Ishikawa (cell line): ENCODE results near the gene NRXN3.

Source experiments
- CEBPB ChIP-seq: IDR thresholded peaks from 2 replicates; pipeline ENCODE4 v1.6.1; 2012
- CREB1 ChIP-seq: IDR thresholded peaks from 2 replicates; pipeline ENCODE4 v1.6.1; 2012; ENCODE audit warnings: low read depth
- EGR1 ChIP-seq: IDR thresholded peaks from 2 replicates; pipeline ENCODE4 v1.6.1; 2012
- EP300 ChIP-seq: IDR thresholded peaks from 2 replicates; pipeline ENCODE4 v1.6.1; 2012; ENCODE audit warnings: borderline replicate concordance
- FOXM1 ChIP-seq: IDR thresholded peaks from 2 replicates; pipeline ENCODE4 v1.6.1; 2012; ENCODE audit warnings: low read depth, borderline replicate concordance
- NFIC ChIP-seq: IDR thresholded peaks from 2 replicates; pipeline ENCODE4 v1.6.1; 2012
- RAD21 ChIP-seq: IDR thresholded peaks from 2 replicates; pipeline ENCODE4 v1.6.1; 2012; ENCODE audit warnings: low read depth
- TAF1 ChIP-seq: IDR thresholded peaks from 2 replicates; pipeline ENCODE4 v1.6.1; 2012; ENCODE audit warnings: low read depth, mild to moderate bottlenecking
- TCF12 ChIP-seq: IDR thresholded peaks from 2 replicates; pipeline ENCODE4 v1.6.1; 2012; ENCODE audit warnings: low read depth
- TEAD4 ChIP-seq: IDR thresholded peaks from 2 replicates; pipeline ENCODE4 v1.6.1; 2012
- YY1 ChIP-seq: IDR thresholded peaks from 2 replicates; pipeline ENCODE4 v1.6.1; 2012; ENCODE audit warnings: low read depth
- ZBTB7A ChIP-seq: IDR thresholded peaks from 2 replicates; pipeline ENCODE4 v1.6.1; 2012; ENCODE audit warnings: low read depth
- TF ChIP-seq, protein P1 (sequence below): IDR thresholded peaks from 2 replicates; pipeline ENCODE4 v1.6.1; 2012; ENCODE audit warnings: low read depth, mild to moderate bottlenecking
- TF ChIP-seq, protein P2 (sequence below): IDR thresholded peaks from 2 replicates; pipeline ENCODE4 v1.6.1; 2012
- TF ChIP-seq, protein P3 (sequence below): IDR thresholded peaks from 2 replicates; pipeline ENCODE4 v1.6.1; 2012

Gene NRXN3

DNA sequence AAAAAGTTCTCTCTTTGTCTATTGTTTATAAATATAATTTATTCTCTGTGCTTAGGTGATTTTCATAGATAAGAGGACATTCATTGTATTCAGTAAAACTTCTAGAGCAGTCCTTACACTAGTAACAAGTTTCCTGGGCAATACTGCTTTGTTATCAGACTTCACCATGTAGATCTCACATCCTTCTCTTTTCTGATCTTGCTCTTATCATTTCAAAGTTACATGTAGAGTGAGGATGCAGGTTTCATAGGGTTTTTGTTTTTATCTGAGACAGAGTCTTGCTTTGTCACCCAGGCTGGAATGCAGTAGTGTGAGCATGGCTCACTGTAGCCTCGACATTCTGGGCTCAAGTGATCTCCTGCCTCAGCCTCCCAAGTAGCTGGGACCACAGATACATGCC is 1251.6 kb downstream of the NRXN3 start:
- no peak for TF ChIP-seq CEBPB
- TF ChIP-seq TEAD4, result no peak
- TF ChIP-seq TCF12, result no peak
- TF ChIP-seq TAF1, result no peak
- TF ChIP-seq NFIC, result no peak
- TF ChIP-seq YY1, result no peak

DNA sequence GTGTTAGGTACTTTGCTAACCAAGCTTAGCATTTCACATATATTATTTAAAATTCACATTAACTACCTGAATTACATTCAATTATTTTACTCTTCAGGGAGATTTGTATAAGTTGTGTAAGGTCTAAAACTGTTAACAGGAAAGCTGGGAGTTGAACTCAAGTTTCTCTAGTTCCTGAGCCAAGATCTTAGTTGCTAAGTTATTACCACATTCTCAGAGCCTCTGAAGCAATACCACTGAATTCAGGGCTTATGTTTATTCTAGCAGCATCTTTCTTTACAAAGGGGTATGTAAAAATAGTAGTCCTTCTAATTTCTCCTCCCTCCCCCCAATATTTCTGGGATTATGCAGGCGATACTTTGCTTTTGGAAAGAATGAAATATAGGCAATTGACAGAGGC is 1254.3 kb downstream of the NRXN3 start:
- TF ChIP-seq NFIC (no peak), TCF12 (no peak), CREB1 (no peak), TEAD4 (no peak), FOXM1 (no peak), RAD21 (no peak), ZBTB7A (no peak), CEBPB (no peak), YY1 (no peak), EGR1 (no peak), EP300 (no peak), TAF1 (no peak)
- TF ChIP-seq, protein P1, sequence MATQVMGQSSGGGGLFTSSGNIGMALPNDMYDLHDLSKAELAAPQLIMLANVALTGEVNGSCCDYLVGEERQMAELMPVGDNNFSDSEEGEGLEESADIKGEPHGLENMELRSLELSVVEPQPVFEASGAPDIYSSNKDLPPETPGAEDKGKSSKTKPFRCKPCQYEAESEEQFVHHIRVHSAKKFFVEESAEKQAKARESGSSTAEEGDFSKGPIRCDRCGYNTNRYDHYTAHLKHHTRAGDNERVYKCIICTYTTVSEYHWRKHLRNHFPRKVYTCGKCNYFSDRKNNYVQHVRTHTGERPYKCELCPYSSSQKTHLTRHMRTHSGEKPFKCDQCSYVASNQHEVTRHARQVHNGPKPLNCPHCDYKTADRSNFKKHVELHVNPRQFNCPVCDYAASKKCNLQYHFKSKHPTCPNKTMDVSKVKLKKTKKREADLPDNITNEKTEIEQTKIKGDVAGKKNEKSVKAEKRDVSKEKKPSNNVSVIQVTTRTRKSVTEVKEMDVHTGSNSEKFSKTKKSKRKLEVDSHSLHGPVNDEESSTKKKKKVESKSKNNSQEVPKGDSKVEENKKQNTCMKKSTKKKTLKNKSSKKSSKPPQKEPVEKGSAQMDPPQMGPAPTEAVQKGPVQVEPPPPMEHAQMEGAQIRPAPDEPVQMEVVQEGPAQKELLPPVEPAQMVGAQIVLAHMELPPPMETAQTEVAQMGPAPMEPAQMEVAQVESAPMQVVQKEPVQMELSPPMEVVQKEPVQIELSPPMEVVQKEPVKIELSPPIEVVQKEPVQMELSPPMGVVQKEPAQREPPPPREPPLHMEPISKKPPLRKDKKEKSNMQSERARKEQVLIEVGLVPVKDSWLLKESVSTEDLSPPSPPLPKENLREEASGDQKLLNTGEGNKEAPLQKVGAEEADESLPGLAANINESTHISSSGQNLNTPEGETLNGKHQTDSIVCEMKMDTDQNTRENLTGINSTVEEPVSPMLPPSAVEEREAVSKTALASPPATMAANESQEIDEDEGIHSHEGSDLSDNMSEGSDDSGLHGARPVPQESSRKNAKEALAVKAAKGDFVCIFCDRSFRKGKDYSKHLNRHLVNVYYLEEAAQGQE, result no peak
- TF ChIP-seq, protein P2, sequence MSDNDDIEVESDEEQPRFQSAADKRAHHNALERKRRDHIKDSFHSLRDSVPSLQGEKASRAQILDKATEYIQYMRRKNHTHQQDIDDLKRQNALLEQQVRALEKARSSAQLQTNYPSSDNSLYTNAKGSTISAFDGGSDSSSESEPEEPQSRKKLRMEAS, result no peak
- TF ChIP-seq, protein P3, sequence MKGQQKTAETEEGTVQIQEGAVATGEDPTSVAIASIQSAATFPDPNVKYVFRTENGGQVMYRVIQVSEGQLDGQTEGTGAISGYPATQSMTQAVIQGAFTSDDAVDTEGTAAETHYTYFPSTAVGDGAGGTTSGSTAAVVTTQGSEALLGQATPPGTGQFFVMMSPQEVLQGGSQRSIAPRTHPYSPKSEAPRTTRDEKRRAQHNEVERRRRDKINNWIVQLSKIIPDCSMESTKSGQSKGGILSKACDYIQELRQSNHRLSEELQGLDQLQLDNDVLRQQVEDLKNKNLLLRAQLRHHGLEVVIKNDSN, result no peak

DNA sequence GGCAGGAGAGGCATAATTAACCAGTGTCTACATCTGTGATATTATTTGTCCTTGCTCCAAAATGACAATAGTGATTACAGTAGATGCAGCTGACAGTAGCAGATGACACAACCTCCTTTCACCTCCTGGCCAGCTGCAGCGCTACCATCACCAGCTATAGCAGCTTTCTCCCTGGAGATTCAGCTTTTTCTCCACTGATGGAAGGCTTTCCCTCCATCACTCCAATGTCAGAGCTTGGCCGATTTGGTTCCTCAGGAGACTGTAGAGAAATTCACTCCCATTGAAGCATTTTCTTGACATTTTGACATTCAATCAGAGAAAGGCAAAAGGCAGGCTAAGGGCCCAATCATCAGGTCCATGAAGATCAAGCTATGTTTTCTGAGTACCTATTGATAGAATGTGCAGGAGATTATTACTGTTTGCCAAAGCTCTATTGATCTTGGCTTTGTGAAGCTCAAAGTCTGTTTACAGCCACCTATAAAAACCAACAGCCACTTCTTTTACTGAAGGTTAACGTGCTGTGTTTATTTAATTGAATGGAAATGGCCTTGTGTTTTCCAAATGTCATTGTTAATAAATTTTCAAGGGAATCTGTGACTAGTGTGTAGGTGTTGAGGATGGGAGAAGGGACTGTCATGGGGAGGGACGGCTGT is 1256.1 kb downstream of the NRXN3 start:
- TF ChIP-seq NFIC (no peak), TCF12 (no peak), RAD21 (no peak), ZBTB7A (no peak), CEBPB (no peak), EGR1 (no peak), YY1 (no peak), FOXM1 (no peak), EP300 (no peak), TEAD4 (no peak), CREB1 (no peak), TAF1 (no peak)
- TF ChIP-seq, protein P3, result no peak
- TF ChIP-seq, protein P2, result no peak
- TF ChIP-seq, protein P1, result no peak

DNA sequence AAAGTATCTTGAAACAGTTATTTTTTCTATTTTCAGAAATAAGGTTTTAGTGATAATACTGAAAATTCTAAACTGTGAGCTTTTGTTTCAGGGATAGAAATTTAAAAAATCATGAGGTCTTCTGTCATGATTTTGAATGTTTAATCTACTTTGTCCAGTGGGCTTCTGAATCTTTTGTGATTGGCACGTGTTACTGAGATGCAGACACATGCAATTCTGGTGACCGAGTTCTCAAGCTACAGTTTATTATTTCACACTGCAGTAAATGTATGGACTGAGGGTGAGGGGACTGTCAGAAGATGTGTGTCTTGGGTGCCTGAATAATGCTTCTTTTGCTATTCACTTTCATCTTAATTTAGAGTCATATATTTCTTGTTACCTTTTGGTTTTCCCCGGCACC is 1262.5 kb downstream of the NRXN3 start:
- TF ChIP-seq, protein P3, result no peak
- TF ChIP-seq TEAD4, result no peak
- TF ChIP-seq, protein P2, result no peak
- TF ChIP-seq NFIC, result no peak
- no peak for TF ChIP-seq EP300
- TF ChIP-seq CEBPB, result no peak
- TF ChIP-seq TAF1, result no peak
- no peak for TF ChIP-seq CREB1
- TF ChIP-seq YY1, result no peak
- TF ChIP-seq ZBTB7A, result no peak
- no peak for TF ChIP-seq RAD21
- TF ChIP-seq EGR1, result no peak
- TF ChIP-seq, protein P1, result no peak
